GM12892 (cell line): ENCODE measurements around the gene TEAD1.

ENCODE experiments used
- POLR2A ChIP-seq: IDR thresholded peaks from 2 replicates; pipeline ENCODE4 v1.6.1; 2011; ENCODE audit warnings: low read depth, low read length, control low read depth
- POLR2AphosphoS5 ChIP-seq: IDR thresholded peaks from 2 replicates; pipeline ENCODE4 v1.6.1; 2011; ENCODE audit warnings: low read depth, low read length, control low read depth
- TAF1 ChIP-seq: IDR thresholded peaks from 2 replicates; pipeline ENCODE4 v1.6.1; 2011; ENCODE audit warnings: low read depth, mild to moderate bottlenecking, control low read depth, low read length, borderline replicate concordance

DNA sequence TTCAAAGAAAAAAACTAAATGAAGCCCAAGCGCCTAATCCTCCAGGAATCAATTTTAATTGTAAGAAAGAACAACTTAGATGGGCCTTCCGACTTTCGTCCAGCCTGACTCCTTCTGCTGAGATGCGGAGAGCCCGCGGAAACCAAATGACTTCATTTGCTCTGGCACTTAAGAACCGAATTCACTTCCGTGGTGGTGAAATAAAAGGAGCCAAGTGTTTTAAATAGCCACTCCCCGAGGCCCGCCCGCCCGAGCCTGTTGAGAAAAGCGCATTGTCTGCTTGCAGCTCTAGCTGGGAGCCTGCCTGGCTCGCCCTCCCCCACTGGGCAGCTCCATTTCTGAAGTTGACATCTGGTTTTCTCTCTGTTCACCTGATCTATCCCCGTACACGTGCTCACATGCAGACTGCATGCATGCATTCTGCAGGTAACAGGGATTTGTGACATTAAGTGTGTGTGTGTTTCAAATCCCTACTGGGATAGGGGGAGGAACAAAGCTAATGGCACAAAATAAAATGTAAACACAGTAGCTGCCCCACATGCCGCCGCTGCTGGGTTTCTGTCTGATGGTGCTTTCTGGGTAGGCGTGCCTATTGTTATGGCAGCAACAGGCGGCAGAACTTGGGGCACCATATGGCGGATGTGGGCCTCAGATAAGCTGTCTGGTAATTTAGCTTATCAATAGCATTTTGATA lies 6.2 kb downstream of the TEAD1 start:
- TF ChIP-seq POLR2A, result no peak
- no peak for TF ChIP-seq POLR2AphosphoS5
- no peak for TF ChIP-seq TAF1
